Loucy (cell line): ENCODE measurements around the gene GRIN2B.

Experiments used
- EZH2phosphoT487 ChIP-seq: fragments of 200-600 bp; IDR thresholded peaks from 2 replicates; pipeline ENCODE4 v1.6.1; 2018; ENCODE audit warnings: antibody characterized with exemption, mild to moderate bottlenecking, moderate library complexity, borderline replicate concordance
- TF ChIP-seq, protein P1 (sequence below): fragments of 200-600 bp; sonication (generic); conservative IDR thresholded peaks from 2 replicates; pipeline ENCODE4 v1.5.1; 2014; ENCODE audit warnings: mild to moderate bottlenecking, antibody characterized with exemption, low read length

DNA sequence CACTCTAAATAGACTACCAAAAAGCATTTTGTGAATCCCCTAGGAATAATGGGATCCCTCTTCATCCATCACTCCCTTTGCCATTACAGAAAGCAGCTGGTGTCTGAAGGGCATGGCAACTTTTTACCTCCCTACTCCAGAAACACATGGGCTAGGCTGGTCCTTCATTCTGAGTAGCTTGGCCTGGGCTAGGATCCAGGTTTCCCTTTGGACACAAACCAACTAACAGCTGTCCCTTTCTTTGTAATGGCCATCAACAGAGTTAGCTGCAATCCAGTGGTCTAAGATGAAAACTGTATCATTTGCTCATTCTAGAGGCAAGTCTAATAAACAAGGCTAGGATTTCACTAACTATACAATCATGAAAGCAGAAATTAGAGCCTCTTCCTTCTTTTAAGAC is 7.4 kb downstream of the GRIN2B start:
- TF ChIP-seq, protein P1, sequence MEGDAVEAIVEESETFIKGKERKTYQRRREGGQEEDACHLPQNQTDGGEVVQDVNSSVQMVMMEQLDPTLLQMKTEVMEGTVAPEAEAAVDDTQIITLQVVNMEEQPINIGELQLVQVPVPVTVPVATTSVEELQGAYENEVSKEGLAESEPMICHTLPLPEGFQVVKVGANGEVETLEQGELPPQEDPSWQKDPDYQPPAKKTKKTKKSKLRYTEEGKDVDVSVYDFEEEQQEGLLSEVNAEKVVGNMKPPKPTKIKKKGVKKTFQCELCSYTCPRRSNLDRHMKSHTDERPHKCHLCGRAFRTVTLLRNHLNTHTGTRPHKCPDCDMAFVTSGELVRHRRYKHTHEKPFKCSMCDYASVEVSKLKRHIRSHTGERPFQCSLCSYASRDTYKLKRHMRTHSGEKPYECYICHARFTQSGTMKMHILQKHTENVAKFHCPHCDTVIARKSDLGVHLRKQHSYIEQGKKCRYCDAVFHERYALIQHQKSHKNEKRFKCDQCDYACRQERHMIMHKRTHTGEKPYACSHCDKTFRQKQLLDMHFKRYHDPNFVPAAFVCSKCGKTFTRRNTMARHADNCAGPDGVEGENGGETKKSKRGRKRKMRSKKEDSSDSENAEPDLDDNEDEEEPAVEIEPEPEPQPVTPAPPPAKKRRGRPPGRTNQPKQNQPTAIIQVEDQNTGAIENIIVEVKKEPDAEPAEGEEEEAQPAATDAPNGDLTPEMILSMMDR = no peak
- no peak for TF ChIP-seq EZH2phosphoT487
